Karpas-422 (cell line): ENCODE results near the gene FAM13C. TPM values are rescaled to one million over a fixed set of nuclear protein-coding genes. Genes with fewer than 3 reads are reported as not detected.

Experiments used
- DNase-seq: peaks from one replicate; pipeline ENCODE4 v3.0.0-alpha.2; 2015
- H2AFZ ChIP-seq: fragments of 200-600 bp; sonication (generic); 2 replicates; pipeline ENCODE4 v1.6.1; 2014; ENCODE audit warnings: antibody characterized with exemption, low read length, mixed read lengths
- H3K27ac ChIP-seq: fragments of 200-600 bp; sonication (generic); 2 replicates; pipeline ENCODE4 v1.5.1; 2014; ENCODE audit warnings: mild to moderate bottlenecking, low read length, moderate library complexity
- H3K27me3 ChIP-seq: fragments of 200-600 bp; sonication (generic); 2 replicates; pipeline ENCODE4 v1.6.1; 2014; ENCODE audit warnings: low read length, mixed read lengths
- H3K36me3 ChIP-seq: fragments of 200-600 bp; sonication (generic); 2 replicates; pipeline ENCODE4 v1.6.1; 2014; ENCODE audit warnings: low read length, mixed read lengths; ENCODE audit not compliant: insufficient read depth
- H3K4me1 ChIP-seq: fragments of 200-600 bp; sonication (generic); 2 replicates; pipeline ENCODE4 v1.6.1; 2014; ENCODE audit warnings: mild to moderate bottlenecking, low read length, mixed read lengths
- H3K4me2 ChIP-seq: fragments of 200-600 bp; sonication (generic); 2 replicates; pipeline ENCODE4 v1.6.1; 2014; ENCODE audit warnings: low read length, low read depth, mild to moderate bottlenecking; ENCODE audit not compliant: poor library complexity, severe bottlenecking
- H3K4me3 ChIP-seq: fragments of 200-600 bp; sonication (generic); 2 replicates; pipeline ENCODE4 v1.5.1; 2014; ENCODE audit warnings: mild to moderate bottlenecking, antibody characterized with exemption, low read length, mixed read lengths
- H3K79me2 ChIP-seq: fragments of 200-600 bp; sonication (generic); 2 replicates; pipeline ENCODE4 v1.6.1; 2014; ENCODE audit warnings: mild to moderate bottlenecking, low read length, mixed read lengths
- H3K9ac ChIP-seq: fragments of 200-600 bp; sonication (generic); 2 replicates; pipeline ENCODE4 v1.6.0; 2014; ENCODE audit warnings: low read length
- H3K9me2 ChIP-seq: fragments of 200-600 bp; sonication (generic), shearing (Covaris generic); replicated peaks from 2 replicates; pipeline ENCODE4 v1.6.0; 2014; ENCODE audit warnings: mild to moderate bottlenecking, low read length, moderate library complexity; ENCODE audit not compliant: insufficient read depth
- H3K9me3 ChIP-seq: fragments of 300-700, 200-600 bp; sonication (generic); 2 replicates; pipeline ENCODE4 v1.6.1; 2014; ENCODE audit warnings: low read length, mixed read lengths
- H4K20me1 ChIP-seq: fragments of 200-600 bp; sonication (generic); 2 replicates; pipeline ENCODE4 v1.6.1; 2014; ENCODE audit warnings: mild to moderate bottlenecking, antibody characterized with exemption, low read length, low read depth; ENCODE audit not compliant: insufficient read depth
- total RNA-seq: library from RNA; depleted of rRNA; stranded (reverse); fragments of >200 nt; shearing (Covaris generic); gene quantifications from 2 replicates; pipeline ENCODE4 v1.2.3, GENCODE V29; 2014; ENCODE audit warnings: low replicate concordance

Gene FAM13C
- total RNA-seq, 1 experiment from 2014 or later: not detected

- Histone ChIP-seq H2AFZ (no peak overlapping the region), H3K79me2 (no peaks in the 10 kb centered on the region), H4K20me1 (no peaks in the 10 kb centered on the region)
These were observed 26.3 kb upstream of the FAM13C start for GRCh38 chr10:59388671-59388976.

GRCh38 chr10:59387951-59388670 is 25.8 kb upstream of the FAM13C start:
- Histone ChIP-seq H2AFZ (no peak overlapping the region), H3K4me3 (no peak overlapping the region), H3K79me2 (no peaks in the 10 kb centered on the region), H3K27ac (no peak overlapping the region), H3K9me2 (no peaks in the 10 kb centered on the region), H3K9me3 (no peaks in the 10 kb centered on the region), H4K20me1 (no peaks in the 10 kb centered on the region), H3K9ac (no peak overlapping the region), H3K4me1 (no peaks in the 10 kb centered on the region), H3K36me3 (no peaks in the 10 kb centered on the region), H3K4me2 (no peak overlapping the region), H3K27me3 (no peaks in the 10 kb centered on the region)
- DNase-seq: no peak

More at GRCh38 chr10:59388671-59388976, 26.3 kb upstream of the FAM13C start:
- Histone ChIP-seq H3K27me3 (no peaks in the 10 kb centered on the region), H3K36me3 (no peaks in the 10 kb centered on the region), H3K4me3 (no peak overlapping the region), H3K4me1 (no peaks in the 10 kb centered on the region), H3K9ac (no peak overlapping the region), H3K9me3 (no peaks in the 10 kb centered on the region), H3K4me2 (no peak overlapping the region), H3K9me2 (no peaks in the 10 kb centered on the region), H3K27ac (no peak overlapping the region)
- no peak for DNase-seq

DNA sequence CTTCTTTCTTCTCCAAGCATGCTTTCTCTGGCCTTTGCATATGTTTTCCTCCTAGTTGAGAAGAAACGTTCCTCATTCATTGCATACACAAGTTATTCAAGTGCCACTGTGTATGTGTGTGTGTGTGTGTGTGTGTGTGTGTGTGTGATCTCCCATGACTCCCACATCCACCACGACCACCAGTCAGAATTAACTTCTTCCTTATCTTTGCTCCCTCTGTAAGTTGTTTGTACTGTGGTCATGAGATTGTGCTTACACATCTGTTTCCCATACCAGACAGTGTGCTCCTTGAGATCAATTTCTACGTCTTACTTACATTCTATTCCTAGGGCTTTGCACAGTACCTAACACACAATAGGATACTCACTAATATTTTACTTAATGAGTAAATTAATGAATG is 22.4 kb upstream of the FAM13C start:
- Histone ChIP-seq H3K4me1 (no peaks in the 10 kb centered on the region), H3K27me3 (no peaks in the 10 kb centered on the region), H3K9me2 (no peaks in the 10 kb centered on the region), H3K36me3 (no peaks in the 10 kb centered on the region), H3K4me2 (no peak overlapping the region), H3K27ac (no peak overlapping the region), H3K9me3 (no peaks in the 10 kb centered on the region), H3K4me3 (no peak overlapping the region), H3K9ac (no peak overlapping the region), H4K20me1 (no peaks in the 10 kb centered on the region), H2AFZ (no peak overlapping the region), H3K79me2 (no peaks in the 10 kb centered on the region)
- no peak for DNase-seq

DNA sequence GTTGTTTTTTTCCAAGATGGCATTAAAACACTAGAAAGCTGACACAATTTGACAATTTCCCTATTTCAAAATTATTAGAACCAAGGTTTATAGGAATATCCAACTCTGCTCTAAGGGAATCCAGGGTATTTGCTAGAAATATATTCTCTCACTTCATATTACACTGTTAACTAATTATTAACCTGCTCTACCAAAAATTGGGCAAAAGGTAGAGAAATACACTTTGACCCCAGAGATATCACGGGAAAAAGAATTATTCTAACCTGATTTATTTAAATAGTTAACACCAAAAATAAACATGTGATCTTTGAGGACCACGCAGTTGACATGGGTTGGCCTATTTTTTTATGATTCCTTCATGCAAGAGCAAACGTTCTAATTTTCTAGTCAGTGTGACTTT is 21.6 kb upstream of the FAM13C start:
- Histone ChIP-seq H3K36me3 (no peaks in the 10 kb centered on the region), H3K79me2 (no peaks in the 10 kb centered on the region), H3K9me3 (no peaks in the 10 kb centered on the region), H3K9me2 (no peaks in the 10 kb centered on the region), H3K4me2 (no peak overlapping the region), H3K9ac (no peak overlapping the region), H2AFZ (no peak overlapping the region), H3K27me3 (no peaks in the 10 kb centered on the region), H4K20me1 (no peaks in the 10 kb centered on the region), H3K4me3 (no peak overlapping the region), H3K27ac (no peak overlapping the region), H3K4me1 (no peaks in the 10 kb centered on the region)
- no peak for DNase-seq

GRCh38 chr10:59383436-59383835 is 21.1 kb upstream of the FAM13C start:
- Histone ChIP-seq H3K9me3 (no peaks in the 10 kb centered on the region), H3K4me3 (no peak overlapping the region), H3K27me3 (no peaks in the 10 kb centered on the region), H3K36me3 (no peaks in the 10 kb centered on the region), H3K9me2 (no peaks in the 10 kb centered on the region), H3K79me2 (no peaks in the 10 kb centered on the region), H3K4me1 (no peaks in the 10 kb centered on the region), H3K4me2 (no peak overlapping the region), H3K9ac (no peak overlapping the region), H2AFZ (no peak overlapping the region), H4K20me1 (no peaks in the 10 kb centered on the region), H3K27ac (no peak overlapping the region)
- DNase-seq: no peak

DNA sequence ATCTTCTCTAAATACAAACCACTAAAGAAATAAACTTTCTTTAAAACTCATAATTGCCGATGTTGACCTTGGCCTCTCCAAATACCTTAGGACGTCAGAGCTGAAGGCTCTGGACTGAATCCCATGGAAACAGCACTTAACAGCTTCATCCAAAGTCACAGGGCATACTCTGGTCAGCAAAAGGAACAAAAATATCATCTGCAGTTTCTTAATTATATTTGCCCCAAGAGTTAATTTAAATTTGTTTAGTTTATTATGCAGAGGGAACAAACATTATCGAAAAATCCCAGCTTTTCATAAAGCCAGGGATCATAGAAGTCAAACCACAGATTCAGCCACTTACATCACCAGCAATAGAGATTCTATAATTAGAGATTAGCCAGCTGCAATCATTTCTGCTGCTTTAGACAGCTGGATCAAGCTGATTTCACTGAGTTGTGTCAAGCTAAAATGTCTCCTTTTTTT is 20.5 kb upstream of the FAM13C start:
- no peaks in the 10 kb centered on the region for H4K20me1 ChIP-seq
- H3K9me2 ChIP-seq: no peaks in the 10 kb centered on the region
- no peak overlapping the region for H3K9ac ChIP-seq
- DNase-seq: no peak
- no peak overlapping the region for H3K4me2 ChIP-seq
- H2AFZ ChIP-seq: no peak overlapping the region
- no peaks in the 10 kb centered on the region for H3K79me2 ChIP-seq
- H3K36me3 ChIP-seq: no peaks in the 10 kb centered on the region
- no peak overlapping the region for H3K4me3 ChIP-seq
- no peak overlapping the region for H3K27ac ChIP-seq
- no peaks in the 10 kb centered on the region for H3K4me1 ChIP-seq
- H3K27me3 ChIP-seq: no peaks in the 10 kb centered on the region
- no peaks in the 10 kb centered on the region for H3K9me3 ChIP-seq

DNA sequence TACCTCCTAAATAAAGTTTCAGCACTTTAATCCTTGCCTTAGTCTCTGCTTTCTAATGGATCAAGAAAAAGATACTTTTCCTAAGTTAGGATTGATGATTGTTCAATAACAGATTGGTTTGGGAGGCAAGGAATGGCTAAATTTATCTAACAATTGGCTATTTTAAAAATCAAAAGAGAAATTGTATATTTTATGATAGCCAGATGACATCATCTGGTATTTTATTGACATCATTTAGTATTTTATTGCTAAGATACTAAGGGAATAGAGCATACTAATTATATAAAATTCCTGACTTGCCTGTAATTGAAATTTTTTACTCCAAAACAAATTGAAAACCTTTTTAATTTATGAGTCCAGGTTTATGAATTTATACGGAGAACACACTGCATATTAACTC is 19.3 kb upstream of the FAM13C start:
- no peaks in the 10 kb centered on the region for H3K79me2 ChIP-seq
- no peak overlapping the region for H3K4me3 ChIP-seq
- H3K4me2 ChIP-seq: no peak overlapping the region
- H3K9ac ChIP-seq: no peak overlapping the region
- H3K9me2 ChIP-seq: no peaks in the 10 kb centered on the region
- H3K27ac ChIP-seq: no peak overlapping the region
- H2AFZ ChIP-seq: no peak overlapping the region
- no peaks in the 10 kb centered on the region for H3K9me3 ChIP-seq
- DNase-seq: no peak
- H3K36me3 ChIP-seq: no peaks in the 10 kb centered on the region
- no peaks in the 10 kb centered on the region for H4K20me1 ChIP-seq
- H3K27me3 ChIP-seq: no peaks in the 10 kb centered on the region
- H3K4me1 ChIP-seq: no peaks in the 10 kb centered on the region

GRCh38 chr10:59376846-59377245 is 14.5 kb upstream of the FAM13C start:
- no peaks in the 10 kb centered on the region for H3K27me3 ChIP-seq
- no peaks in the 10 kb centered on the region for H3K9me3 ChIP-seq
- no peaks in the 10 kb centered on the region for H3K9me2 ChIP-seq
- H3K36me3 ChIP-seq: no peaks in the 10 kb centered on the region
- no peaks in the 10 kb centered on the region for H4K20me1 ChIP-seq
- no peaks in the 10 kb centered on the region for H3K4me1 ChIP-seq
- no peak overlapping the region for H3K4me2 ChIP-seq
- no peaks in the 10 kb centered on the region for H3K79me2 ChIP-seq
- no peak overlapping the region for H3K4me3 ChIP-seq
- no peak overlapping the region for H3K27ac ChIP-seq
- no peak overlapping the region for H2AFZ ChIP-seq
- H3K9ac ChIP-seq: no peak overlapping the region
- no peak for DNase-seq
